22Rv1 (cell line): ENCODE data around the gene ELAC1.

Experiments
- ZFX ChIP-seq: fragments of 450-650 bp; IDR thresholded peaks from 2 replicates; pipeline ENCODE4 v1.6.1; 2017; ENCODE audit warnings: antibody characterized with exemption, borderline replicate concordance
- TF ChIP-seq, protein P1 (sequence below): fragments of 450-650 bp; IDR thresholded peaks from 2 replicates; pipeline ENCODE4 v1.5.1; 2017; ENCODE audit warnings: mild to moderate bottlenecking

DNA sequence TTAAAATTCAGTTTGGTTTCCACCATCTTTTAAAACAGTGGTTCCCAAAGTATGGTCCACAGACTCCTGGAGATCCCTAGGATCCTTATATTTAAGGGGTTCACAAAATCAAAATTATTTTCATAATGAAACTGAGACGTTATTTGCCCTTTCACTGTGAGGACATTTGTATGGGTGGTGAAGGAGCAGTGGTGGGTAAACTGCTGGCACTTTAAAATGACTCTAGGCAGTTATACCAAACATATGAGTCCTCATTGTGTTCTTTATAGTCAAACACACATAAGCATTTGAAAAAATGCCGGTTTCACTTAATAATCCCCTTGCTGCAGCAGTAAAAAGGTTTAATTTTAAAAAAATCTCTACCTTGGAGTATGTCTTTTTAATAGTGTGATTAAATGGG is 69.4 kb downstream of the ELAC1 start:
- TF ChIP-seq, protein P1, sequence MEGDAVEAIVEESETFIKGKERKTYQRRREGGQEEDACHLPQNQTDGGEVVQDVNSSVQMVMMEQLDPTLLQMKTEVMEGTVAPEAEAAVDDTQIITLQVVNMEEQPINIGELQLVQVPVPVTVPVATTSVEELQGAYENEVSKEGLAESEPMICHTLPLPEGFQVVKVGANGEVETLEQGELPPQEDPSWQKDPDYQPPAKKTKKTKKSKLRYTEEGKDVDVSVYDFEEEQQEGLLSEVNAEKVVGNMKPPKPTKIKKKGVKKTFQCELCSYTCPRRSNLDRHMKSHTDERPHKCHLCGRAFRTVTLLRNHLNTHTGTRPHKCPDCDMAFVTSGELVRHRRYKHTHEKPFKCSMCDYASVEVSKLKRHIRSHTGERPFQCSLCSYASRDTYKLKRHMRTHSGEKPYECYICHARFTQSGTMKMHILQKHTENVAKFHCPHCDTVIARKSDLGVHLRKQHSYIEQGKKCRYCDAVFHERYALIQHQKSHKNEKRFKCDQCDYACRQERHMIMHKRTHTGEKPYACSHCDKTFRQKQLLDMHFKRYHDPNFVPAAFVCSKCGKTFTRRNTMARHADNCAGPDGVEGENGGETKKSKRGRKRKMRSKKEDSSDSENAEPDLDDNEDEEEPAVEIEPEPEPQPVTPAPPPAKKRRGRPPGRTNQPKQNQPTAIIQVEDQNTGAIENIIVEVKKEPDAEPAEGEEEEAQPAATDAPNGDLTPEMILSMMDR, result no peak
- no peak for TF ChIP-seq ZFX
